ENCODE measurements around the gene NHEJ1.

GRCh38 chr2:219109471-219109870 is 51.1 kb downstream of the NHEJ1 start:
- TF ChIP-seq CTCF (IDR thresholded peaks at IDR 0.05) (no peak), POLR2A (IDR thresholded peaks at IDR 0.05) (no peak)

Data from body of pancreas (tissue), 4 donors.